HG03103 (cell line): ENCODE results near the gene NEK4.
"Not testable (repeated sequence)": the region's sequence is repeated elsewhere in the genome, so short reads cannot be mapped to it uniquely, and the experiment has no call there.

Source experiments
- ATAC-seq: cut with Tn5 transposase; IDR thresholded peaks from one replicate; pipeline ENCODE4 v1.9.1; 2021; ENCODE audit warnings: low read depth; ENCODE audit not compliant: unreplicated experiment

NEK4 gene

DNA sequence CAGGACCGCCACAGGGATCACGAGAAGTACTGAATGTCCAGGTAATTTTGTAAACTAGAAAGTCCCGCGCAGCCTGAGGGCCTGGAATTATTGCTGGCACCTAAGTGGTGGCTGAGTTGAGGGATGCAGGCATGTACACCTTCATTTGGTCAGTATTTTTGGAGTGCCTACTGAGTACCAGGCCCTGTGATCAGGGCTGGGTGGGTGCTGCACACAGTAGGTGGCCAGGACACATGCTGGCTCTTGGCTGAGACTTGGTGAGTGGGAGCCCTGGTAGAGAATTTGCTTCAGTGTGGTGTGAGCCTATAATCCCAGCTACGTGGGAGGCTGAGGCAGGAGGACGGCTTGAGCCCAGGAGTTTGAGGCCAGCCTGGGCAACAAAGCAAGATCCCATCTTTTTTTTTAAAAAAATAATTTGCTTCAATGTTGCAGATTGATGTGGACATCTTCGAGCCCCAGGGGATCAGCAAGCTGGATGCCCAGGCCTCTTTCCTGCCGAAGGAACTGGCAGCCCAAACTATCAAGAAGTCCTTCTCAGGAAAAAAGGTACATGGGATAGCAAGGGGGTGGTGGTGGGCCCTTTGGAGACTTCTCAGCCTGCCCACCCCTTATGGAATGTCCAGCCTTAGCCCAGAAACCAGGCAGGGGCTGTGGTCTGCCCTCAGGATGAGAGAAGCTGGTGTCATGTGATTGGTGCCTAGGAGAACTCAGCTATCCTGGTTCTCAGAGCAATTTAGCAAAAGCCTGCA, 9.3 kb upstream of the NEK4 start:
- no peak for ATAC-seq

DNA sequence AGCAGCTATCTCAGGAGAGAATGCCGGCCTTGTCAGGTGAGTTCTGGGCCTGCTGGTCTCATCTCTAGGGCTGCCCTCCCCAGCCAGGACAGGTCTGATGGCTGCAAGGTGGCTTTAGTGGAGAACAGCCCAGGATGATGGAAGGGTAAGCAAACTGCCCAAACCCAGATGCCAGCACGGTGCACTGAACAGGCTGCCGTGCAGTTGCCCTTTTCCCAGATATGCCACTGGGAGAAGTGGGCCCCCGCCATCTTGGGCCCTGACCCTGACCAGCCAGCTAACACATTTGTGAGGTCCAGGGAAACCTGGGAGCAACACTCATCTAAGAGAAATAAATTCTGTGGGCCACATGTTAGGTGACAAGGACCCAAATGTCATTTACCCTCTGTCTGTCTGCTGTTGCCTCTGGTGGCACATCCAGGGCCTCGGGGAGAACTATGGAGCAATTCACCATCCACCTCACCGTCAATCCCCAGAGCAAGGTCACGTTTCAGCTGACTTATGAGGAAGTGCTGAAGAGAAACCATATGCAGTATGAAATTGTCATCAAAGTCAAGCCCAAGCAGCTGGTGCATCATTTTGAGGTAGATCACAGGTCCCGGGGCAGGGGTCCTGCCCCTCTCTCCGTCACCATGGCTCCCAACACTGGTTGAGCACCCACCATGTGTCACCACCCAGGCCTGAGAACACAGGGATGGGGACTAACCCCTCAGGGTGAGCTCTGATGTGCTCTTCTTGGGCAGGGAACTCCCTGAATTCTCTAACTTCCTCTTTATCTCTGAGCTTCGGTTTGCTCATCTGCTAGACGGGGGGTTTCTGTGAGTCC, 8.5 kb upstream of the NEK4 start:
- no peak for ATAC-seq

- no peak for ATAC-seq
Observed at GRCh38 chr3:52777959-52778805, 7.4 kb upstream of the NEK4 start.

DNA sequence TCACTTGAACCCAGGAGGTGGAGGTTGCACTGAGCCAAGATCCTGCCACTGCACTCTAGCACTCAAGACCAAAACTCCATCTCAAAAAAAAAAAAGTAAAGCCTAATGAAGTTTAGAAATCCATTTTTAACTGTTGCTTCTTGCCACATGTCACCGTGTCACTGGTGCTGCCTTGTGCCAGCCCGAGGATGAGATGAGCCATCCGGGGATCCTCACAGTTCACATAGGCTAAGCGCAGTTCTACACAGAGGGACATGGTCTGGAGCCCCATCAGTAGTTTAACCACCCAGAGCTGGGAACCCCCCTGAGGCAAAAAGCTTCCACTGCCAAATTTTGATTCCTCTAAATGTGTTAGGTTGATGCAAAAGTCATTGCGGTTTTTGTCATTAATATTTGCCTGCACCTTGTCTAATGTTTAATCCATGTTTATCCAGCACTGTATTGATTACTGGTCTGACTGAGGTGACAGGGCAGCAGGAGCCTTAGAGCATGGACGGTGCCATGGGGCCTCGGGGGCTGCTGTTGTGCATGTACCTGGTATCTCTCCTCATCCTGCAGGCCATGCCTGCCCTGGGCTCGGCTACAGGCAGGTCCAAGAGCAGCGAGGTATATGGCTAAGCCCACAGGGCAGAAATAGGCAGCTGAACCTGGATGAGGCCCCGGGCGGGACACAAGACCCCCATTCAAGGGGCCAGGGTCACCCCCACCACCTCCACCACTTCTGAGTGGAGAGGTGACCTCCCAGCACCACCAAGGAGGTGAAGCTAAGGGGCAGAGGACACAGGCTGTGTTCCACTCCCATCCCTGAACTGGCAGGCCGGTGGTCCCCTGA, 6.6 kb upstream of the NEK4 start, which contains the start of gene ITIH1:
ITIH1 (plus strand) TSS at position 473 of the 832 bp plus-strand sequence; CDS start at position 490, 17 bp downstream.
- no peak for ATAC-seq

DNA sequence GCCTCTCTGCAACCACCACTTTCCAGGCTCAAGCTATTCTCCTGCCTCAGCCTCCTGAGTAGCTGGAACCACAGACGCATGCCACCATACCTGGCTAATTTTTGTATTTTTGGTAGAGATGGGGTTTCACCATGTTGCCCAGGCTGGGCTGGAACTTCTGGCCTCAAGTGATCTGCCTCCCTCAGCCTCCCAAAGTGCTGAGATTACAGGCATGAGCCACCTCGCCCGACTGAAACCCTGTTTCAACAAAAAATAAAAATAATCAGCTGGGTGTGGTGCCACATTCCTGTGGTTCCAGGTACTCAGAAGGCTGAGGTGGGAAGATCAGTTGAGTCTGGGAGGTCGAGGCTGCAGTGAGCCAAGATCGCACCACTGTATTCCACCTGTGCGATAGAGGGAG, 5.7 kb upstream of the NEK4 start:
- not testable (repeated sequence) for ATAC-seq

DNA sequence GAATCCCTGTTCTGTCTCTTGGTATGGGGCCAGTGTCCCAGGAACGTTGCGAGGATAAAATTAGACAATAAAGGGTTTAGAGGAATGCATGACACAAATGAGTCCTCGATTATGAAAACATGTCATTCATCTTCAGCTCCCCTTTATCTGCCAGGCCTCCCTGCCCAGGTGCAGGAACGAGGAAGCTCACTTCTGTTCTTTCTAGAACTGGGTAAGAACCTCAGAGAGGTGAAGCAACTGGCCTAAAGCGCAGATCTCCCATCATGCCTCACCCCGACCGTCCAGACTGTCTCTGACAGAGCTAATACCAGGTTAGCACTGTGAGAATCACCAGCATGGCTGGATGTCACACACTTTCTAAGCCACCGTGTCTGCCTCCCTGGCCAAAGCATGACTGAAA, 5.1 kb upstream of the NEK4 start:
- no peak for ATAC-seq

DNA sequence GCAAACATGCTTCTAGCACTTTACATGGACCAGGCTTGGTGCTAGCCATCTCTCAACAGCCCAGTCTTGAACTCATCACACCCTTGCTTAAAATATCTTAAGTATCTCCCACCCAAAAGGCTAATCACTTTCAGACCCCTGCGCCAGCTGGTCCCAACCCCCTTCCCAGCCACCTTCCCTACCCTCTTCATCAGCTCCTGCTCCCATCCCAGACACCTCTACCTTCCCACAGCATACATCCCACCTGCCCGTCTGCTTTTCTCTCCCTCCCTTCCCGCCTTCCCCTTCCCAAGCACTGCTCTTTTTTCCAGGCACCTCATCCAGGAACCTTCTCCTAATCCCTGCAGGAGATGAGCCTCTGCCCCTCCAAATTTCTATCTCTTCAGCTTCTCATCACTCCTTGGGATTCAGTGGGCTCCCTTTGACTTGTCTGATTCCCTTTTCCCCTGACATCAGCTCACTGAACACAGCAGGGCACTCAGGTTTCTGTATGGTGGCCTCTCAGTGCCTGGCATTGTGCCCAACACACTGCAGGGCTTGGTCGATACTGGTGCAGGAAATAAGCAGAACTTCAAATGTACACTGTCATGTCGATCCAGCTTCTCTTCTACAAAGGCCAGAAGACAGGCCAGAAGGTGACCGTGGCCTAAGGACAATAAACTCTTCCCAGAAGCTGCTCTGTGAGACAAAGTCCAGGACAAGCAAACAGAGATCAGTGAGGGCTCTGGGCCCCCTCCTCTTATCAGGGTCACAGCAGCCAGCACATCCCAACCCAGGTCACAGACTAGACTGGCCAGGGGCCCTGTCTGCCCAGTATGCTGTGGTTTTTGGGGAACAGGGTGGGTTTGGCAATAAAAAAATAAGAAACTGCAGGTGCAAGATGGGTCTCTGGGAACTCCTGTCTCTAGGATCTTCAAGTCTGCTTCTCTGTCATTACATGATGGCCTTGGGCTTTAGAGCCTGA, 4.4 kb upstream of the NEK4 start:
- no peak for ATAC-seq

DNA sequence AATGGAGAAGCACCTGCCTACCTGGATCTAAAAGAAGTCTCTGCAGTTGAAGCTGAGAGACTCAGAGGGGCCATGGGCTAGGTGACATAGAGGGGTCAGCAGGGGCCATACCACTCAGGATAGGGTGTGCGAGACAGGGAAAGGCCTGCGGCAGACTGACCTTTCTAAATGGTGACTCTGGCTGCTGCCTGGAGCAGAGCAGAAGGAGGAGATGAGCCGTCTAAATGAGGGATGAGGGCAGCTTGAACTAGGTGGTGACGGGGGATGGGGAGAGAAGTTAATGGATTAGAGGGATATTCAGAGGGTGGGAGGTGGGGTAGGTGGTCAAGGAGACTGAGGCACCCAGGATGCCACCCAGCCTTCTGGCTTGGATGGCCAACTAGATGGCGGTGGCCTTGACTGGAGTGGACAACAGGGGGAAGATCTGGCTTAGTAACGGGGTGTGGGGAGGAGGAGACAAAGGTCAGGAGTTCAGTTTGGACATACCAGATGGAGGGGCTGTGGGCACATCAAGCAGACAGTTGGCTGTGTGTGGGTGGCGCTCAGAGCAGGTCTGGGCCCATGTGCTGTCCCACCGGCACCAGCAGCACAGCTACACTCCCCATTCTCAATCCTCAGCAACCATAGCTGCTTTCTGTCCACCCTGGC, 3.5 kb upstream of the NEK4 start:
- no peak for ATAC-seq

DNA sequence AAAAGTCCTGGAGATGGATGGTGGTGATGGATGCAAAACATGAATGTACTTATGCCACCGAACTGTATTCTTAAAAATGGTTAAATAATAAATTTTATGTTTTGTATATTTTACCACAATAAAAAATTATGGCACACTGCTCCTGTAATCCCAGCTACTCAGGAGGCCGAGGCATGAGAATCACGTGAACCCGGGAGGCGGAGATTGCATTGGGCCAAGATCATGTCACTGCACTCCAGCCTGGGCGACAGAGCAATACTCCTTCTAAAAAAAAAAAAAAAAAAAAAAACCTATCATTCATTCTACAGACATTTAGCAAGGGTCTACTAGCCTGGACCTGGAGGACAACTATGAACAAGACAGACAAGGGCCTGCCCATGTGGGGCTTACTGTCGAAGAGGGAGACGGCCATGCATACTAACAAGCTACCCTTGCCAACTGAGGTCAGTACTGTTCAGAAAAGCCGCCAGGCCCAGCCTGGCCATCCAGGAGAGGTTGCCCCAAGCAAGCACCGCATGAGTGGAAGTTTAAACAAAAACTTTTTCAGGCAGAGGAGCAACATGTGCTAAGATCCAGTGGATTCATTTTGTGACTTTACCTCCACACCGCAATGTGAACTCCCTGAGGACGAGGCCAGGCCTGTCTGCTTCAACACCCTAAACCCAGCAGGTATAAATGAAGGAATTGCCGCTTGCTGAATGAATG, 2.8 kb upstream of the NEK4 start:
- no peak for ATAC-seq

DNA sequence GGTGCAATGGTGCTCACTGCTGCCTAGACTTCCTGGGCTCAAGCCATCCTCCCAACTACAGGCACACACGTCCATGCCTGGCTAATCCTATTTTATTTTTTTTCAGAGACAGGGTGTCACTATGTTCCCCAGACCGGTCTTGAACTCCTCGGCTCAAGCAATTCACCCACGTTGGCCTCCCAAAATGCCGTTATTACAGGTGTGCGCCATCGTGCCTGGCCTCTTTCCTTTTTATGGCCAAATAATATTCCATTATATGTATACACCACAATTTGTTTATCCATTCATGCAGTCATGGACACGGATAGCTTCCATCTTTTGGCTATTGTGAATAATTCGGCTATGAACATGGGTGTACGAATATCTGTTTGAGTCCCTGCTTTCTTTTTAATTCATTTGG, 962 bp upstream of the NEK4 start:
- no peak for ATAC-seq

DNA sequence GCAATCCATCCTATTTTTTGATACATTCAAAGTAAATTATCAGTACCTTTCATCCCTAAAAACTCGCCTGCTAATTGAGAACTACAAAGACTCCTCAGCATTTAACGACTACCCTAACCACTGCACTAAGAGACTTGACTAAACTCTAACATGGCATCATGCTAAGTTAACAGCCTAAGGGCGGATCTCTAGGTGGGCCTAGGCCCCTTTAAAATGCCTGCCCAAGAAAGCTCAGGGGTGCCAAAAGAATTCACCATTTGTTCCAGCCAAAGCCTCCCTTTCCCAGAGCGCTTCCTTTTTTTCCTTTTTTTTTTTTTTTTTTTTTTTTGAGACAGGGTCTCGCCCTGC, 568 bp upstream of the NEK4 start:
- no peak for ATAC-seq

DNA sequence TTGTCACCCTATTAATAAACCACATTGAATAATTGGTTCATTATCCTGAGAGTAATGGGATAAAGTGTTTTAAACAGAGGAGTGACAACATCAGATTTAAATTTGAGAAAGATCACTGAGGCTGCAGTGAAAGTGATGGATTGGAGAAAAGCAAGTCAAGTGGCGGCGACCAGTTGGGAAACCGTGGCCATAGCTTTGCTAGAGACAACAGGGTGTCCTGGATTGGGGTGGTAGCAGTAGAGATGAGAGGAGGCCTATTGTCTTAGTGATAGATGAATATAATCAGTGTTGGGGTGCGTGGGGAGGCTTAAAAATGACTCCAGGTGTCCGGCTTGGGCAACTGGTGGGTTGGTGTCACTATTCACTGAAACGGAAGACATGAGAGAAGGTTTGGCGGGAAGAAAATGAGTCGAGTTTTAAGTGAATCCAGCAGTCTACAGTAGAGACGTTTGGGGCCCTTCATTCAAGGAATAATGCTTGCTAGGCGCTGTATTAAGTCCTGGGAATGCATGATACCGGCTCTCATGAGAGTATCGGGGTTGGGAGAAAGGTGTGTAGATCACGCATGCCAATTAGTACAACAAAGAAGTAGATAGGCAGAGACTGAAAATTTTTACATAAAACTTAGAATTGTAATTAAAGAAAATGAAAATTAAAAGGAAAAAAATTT, 819 bp downstream of the NEK4 start:
- no peak for ATAC-seq

- ATAC-seq, result no peak
Observed at GRCh38 chr3:52763466-52763865, 7.3 kb downstream of the NEK4 start.

DNA sequence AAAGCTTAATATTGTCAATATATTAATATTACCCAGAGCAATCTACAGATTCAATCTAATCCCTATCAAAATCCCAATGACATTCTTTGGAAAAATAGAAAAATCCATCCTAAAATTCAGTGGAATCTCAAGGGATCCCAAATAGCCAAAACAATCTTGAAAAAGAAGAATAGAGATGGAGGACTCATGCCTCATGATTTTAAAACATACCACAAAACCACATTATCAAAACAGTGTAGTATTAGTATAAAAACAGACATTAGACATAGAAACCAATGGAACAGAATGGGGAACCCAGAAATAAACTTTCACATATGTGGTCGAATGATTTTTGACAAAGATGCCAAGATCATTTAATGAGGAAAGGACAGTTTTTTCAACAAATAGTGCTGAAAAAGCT, 14.6 kb downstream of the NEK4 start:
- ATAC-seq, result no peak

GRCh38 chr3:52754373-52754772, 16.4 kb downstream of the NEK4 start:
- ATAC-seq, result no peak

DNA sequence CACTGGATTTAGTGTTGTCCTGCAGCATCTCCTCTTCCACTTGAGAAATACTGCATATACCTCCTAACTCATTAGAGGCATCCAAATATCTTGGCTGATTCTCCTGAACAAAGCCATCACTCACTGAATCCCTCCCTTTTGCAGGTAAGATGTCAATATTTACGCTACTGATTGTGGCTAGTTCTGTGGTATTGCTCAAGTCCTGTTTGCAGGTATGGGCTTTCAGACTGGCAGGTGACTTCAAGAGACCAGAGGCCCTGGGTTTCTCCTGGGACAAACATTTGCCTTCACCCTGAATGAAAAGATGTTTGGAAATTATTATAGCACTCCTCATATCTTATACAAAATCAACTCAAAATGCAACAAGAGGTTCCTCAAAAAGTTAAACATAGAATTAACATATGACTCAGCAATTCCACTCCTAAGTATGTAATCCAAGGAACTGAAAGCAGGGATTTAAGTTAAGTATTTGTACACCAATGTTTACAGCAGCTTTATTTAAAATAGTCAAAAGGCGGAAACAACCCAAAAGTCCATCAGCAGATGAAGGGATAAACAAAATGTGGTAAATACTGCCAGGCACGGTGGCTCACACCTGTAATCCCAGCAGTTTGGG, 18.6 kb downstream of the NEK4 start:
- no peak for ATAC-seq

DNA sequence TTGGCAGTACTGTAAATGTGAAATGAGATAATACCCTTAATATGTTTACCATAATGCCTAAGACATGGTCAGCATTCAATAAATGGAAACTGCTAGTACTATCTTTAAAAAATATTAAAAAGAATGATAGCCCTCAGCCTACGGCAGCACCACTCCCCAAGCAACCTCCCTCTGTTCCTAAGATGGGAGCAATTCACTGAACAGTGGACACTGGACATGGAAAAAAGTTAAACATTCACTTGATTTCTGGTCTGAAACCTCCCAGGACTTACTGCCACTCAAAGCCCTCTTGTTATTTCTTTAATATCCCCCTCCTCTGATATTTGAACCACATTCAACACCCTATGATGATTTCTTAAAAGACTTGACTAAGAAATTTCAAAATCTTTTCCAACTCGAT, 27.0 kb downstream of the NEK4 start:
- ATAC-seq, result no peak
